Measurements from ENCODE around the gene GADL1. TPM values are rescaled to one million over a fixed set of nuclear protein-coding genes. Genes with fewer than 3 reads are reported as not detected.

GADL1 gene
- total RNA-seq, 4 donors from 2014 or later, result not detected

DNA sequence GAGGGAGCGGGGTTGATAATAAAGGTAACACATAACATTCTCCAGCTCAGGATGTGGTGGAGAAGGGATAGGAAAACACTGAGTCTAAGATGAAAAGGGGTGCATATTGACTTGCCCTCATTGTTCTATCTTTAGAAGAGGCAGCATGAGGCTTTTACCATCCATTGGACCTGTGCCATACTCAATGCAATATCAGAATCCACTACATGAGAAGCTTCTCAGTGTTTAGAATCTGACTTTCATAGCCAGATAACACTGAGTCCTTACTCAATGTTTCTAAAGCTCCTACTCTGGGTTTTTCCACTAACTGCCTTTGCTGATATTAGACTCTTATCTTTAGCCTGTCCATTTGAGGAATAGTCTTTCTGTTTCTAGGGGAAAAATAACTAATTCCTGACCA lies 24.3 kb upstream of the GADL1 start:
- Histone ChIP-seq H3K4me3 (no peak overlapping the region), H3K4me1 (no peaks in the 10 kb centered on the region), H3K27ac (no peak overlapping the region), H3K36me3 (no peaks in the 10 kb centered on the region), H3K9me3 (peaks cover 0 to 5% (median 0%) of the 10 kb centered on the region in 3 donors), H3K27me3 (no peaks in the 10 kb centered on the region)
- WGBS, 2 donors, result 86 to 89% methylated on average over 1 of the region's 1 CpG
- TF ChIP-seq, protein P1, sequence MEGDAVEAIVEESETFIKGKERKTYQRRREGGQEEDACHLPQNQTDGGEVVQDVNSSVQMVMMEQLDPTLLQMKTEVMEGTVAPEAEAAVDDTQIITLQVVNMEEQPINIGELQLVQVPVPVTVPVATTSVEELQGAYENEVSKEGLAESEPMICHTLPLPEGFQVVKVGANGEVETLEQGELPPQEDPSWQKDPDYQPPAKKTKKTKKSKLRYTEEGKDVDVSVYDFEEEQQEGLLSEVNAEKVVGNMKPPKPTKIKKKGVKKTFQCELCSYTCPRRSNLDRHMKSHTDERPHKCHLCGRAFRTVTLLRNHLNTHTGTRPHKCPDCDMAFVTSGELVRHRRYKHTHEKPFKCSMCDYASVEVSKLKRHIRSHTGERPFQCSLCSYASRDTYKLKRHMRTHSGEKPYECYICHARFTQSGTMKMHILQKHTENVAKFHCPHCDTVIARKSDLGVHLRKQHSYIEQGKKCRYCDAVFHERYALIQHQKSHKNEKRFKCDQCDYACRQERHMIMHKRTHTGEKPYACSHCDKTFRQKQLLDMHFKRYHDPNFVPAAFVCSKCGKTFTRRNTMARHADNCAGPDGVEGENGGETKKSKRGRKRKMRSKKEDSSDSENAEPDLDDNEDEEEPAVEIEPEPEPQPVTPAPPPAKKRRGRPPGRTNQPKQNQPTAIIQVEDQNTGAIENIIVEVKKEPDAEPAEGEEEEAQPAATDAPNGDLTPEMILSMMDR (IDR thresholded peaks at IDR 0.05), result no peak
- no peak for TF ChIP-seq POLR2A (IDR thresholded peaks at IDR 0.05)
- DNase-seq, result no peak
- intact Hi-C loops (cut with DNase I), result no loop called here

DNA sequence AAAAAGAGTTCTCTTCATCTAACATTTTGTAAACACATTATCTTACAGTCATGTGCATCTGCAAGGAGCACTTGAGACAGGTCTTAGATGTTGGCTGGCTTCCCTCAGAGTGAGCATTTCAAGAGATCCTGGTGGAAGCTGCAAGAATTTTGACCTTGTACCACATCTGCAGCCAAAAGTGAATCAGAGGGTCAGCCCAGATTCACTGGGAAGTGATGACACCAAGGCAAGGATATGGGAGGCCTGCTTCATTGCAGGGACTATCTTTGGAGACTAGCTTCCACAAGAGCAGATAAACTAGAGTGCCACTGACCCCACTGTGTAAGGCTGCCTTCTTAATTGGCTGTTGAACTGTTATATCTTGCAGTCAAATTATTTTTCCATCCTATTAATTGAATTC lies 21.3 kb upstream of the GADL1 start:
- Histone ChIP-seq H3K4me3 (no peak overlapping the region), H3K9me3 (peaks cover 0 to 4% (median 0%) of the 10 kb centered on the region in 3 donors), H3K27me3 (no peaks in the 10 kb centered on the region), H3K36me3 (no peaks in the 10 kb centered on the region), H3K4me1 (no peaks in the 10 kb centered on the region), H3K27ac (no peak overlapping the region)
- intact Hi-C loops (cut with DNase I), result no loop called here
- DNase-seq, result no peak
- no peak for TF ChIP-seq POLR2A (IDR thresholded peaks at IDR 0.05)
- TF ChIP-seq, protein P1 (IDR thresholded peaks at IDR 0.05), result no peak

DNA sequence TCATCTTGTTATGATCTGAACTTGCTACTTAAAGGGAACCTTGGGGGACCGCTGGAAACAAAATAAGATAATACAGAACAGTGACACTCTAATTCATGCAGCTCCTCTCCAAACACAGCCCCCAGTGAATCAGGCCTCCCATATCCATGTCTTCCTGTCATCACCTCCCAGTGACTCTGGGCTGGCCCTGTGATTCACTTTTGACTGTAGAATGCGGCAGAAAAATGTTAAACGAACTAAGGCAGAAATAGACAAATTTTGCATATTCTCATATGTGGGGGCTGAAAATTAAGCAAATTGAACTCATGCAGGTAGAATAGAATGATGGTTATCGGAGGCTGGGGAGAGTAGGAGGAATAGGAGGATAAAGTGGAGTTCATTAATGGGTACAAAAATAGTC lies 20.2 kb upstream of the GADL1 start:
- WGBS, 2 donors, result 81 to 88% methylated on average over 4 of the region's 4 CpGs

DNA sequence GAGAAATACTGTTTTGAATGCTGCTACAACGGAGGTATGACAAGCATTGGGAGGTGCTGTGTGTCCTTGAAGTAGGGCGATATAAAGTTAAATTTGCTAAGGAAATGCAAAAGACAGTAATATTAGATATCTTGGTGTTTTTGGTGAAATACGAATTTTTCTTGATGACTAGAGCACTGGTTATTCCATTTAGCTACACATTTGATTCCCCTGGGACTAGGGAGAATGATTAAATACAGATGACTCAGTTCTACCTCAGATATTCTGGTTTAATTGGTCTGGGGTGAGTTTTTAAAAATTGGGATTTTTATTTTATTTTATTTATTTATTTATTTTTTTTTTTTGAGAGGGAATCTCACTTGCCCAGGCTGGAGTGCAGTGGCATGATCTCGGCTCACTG lies 18.7 kb upstream of the GADL1 start:
- Histone ChIP-seq H3K9me3 (no peaks in the 10 kb centered on the region), H3K27ac (no peak overlapping the region), H3K4me1 (no peaks in the 10 kb centered on the region), H3K27me3 (no peaks in the 10 kb centered on the region), H3K4me3 (no peak overlapping the region), H3K36me3 (no peaks in the 10 kb centered on the region)
- no peak for DNase-seq
- WGBS, 2 donors, result 70 to 85% methylated on average over 4 of the region's 4 CpGs
- TF ChIP-seq, protein P1 (IDR thresholded peaks at IDR 0.05), result no peak
- TF ChIP-seq POLR2A (IDR thresholded peaks at IDR 0.05), result no peak
- intact Hi-C loops (cut with DNase I), result no loop called here

More for the DNA sequence above, 20.2 kb upstream of the GADL1 start:
- Histone ChIP-seq H3K4me3 (no peak overlapping the region), H3K9me3 (no peaks in the 10 kb centered on the region), H3K27ac (no peak overlapping the region), H3K36me3 (no peaks in the 10 kb centered on the region), H3K27me3 (no peaks in the 10 kb centered on the region), H3K4me1 (no peaks in the 10 kb centered on the region)
- intact Hi-C loops (cut with DNase I), result no loop called here
- no peak for DNase-seq
- no peak for TF ChIP-seq POLR2A (IDR thresholded peaks at IDR 0.05)
- TF ChIP-seq, protein P1 (IDR thresholded peaks at IDR 0.05), result no peak

DNA sequence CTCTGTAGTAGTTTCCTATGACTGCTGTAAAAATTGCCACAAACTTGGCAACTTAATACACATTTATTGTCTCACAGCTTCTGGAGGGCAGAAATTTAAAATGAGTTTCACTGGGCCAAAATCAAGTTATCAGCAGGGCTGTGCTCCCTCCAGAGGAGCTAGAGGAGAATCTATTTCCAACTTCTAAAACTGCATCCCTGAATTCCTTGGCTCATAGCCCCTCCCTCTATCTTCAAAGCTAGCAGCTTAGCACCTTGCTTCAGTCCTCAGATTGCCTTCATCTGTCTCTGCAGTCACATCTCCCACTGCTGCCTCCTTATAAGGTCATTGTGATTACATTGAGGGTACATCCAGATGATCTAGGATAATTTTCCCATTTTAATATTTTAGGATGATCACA lies 17.8 kb upstream of the GADL1 start:
- TF ChIP-seq, protein P1 (IDR thresholded peaks at IDR 0.05), result no peak
- no peak for TF ChIP-seq POLR2A (IDR thresholded peaks at IDR 0.05)
- no peaks in the 10 kb centered on the region for H3K4me1 ChIP-seq
- intact Hi-C loops (cut with DNase I), result no loop called here
- H3K36me3 ChIP-seq, result no peaks in the 10 kb centered on the region
- no peak for DNase-seq
- no peak overlapping the region for H3K27ac ChIP-seq
- no peak overlapping the region for H3K4me3 ChIP-seq
- no peaks in the 10 kb centered on the region for H3K9me3 ChIP-seq
- no peaks in the 10 kb centered on the region for H3K27me3 ChIP-seq
